ENCODE measurements around the gene KIF25.
"Not testable (repeated sequence)": the region's sequence is repeated elsewhere in the genome, so short reads cannot be mapped to it uniquely, and the experiment has no call there.

KIF25 gene

GRCh38 chr6:167976116-167976657, 21.3 kb upstream of the KIF25 start:
- DNase-seq: not testable (repeated sequence)

GRCh38 chr6:167976708-167977107, 20.8 kb upstream of the KIF25 start:
- no peak for DNase-seq

GRCh38 chr6:167977717-167978467, 19.6 kb upstream of the KIF25 start:
- DNase-seq: no peak

- no peak for DNase-seq
Observed at GRCh38 chr6:167978607-167979006, 18.9 kb upstream of the KIF25 start.

- no peak for DNase-seq
Observed at GRCh38 chr6:167979436-167980139, 17.9 kb upstream of the KIF25 start.

- DNase-seq: no peak
Observed at GRCh38 chr6:167980911-167981580, 16.4 kb upstream of the KIF25 start.

- no peak for DNase-seq
Observed at GRCh38 chr6:167981916-167982462, 15.5 kb upstream of the KIF25 start.

- DNase-seq: no peak
Observed at GRCh38 chr6:167984144-167984719, 13.2 kb upstream of the KIF25 start.

- no peak for DNase-seq
Observed at GRCh38 chr6:167984876-167985604, 12.4 kb upstream of the KIF25 start.

GRCh38 chr6:167985911-167986595, 11.4 kb upstream of the KIF25 start:
- DNase-seq: no peak

GRCh38 chr6:167987396-167988153, 9.9 kb upstream of the KIF25 start:
- DNase-seq: no peak

GRCh38 chr6:167988154-167988495, 9.3 kb upstream of the KIF25 start:
- DNase-seq: no peak

GRCh38 chr6:167988945-167989841, 8.3 kb upstream of the KIF25 start:
- DNase-seq: no peak

GRCh38 chr6:167990016-167990945, 7.2 kb upstream of the KIF25 start:
- no peak for DNase-seq

GRCh38 chr6:167993169-167993568, 4.3 kb upstream of the KIF25 start:
- no peak for DNase-seq

GRCh38 chr6:167993831-167994230, 3.6 kb upstream of the KIF25 start:
- no peak for DNase-seq

GRCh38 chr6:167995302-167995701, 2.2 kb upstream of the KIF25 start:
- DNase-seq: no peak

- no peak for DNase-seq
Observed at GRCh38 chr6:167995731-167996151, 1.7 kb upstream of the KIF25 start.

Measured in EL (cell line).